HepG2 (cell line): ENCODE measurements around the gene ABCB8. TPM values are rescaled to one million over a fixed set of nuclear protein-coding genes. Genes with fewer than 3 reads are reported as not detected.

Experiments used
- CENPT ChIP-seq: sonication (generic); formaldehyde crosslinking; IDR thresholded peaks from 2 replicates; pipeline ENCODE4 v1.8.0; 2022; ENCODE audit warnings: low read depth, mild to moderate bottlenecking, moderate library complexity, missing genetic modification reagents
- CHD4 ChIP-seq: fragments of 200-600 bp; sonication (generic); IDR thresholded peaks from 2 replicates; pipeline ENCODE4 v1.7.0; 2017; ENCODE audit warnings: mild to moderate bottlenecking, low read length, borderline replicate concordance
- EHMT2 ChIP-seq: fragments of 200-600 bp; sonication (generic); IDR thresholded peaks from 2 replicates; pipeline ENCODE4 v1.7.0; 2017; ENCODE audit warnings: antibody characterized with exemption, low read depth, low read length, borderline replicate concordance
- FOXP4 ChIP-seq: sonication (generic); formaldehyde crosslinking; IDR thresholded peaks from 2 replicates; pipeline ENCODE4 v1.4.0; 2020; ENCODE audit warnings: missing genetic modification reagents
- IRF9 ChIP-seq: sonication (generic); formaldehyde crosslinking; IDR thresholded peaks from 2 replicates; pipeline ENCODE4 v1.8.0; 2022; ENCODE audit warnings: missing genetic modification reagents, mild to moderate bottlenecking, borderline replicate concordance
- IRX3 ChIP-seq: sonication (generic); formaldehyde crosslinking; IDR thresholded peaks from 2 replicates; pipeline ENCODE4 v1.8.1; 2023; ENCODE audit warnings: mild to moderate bottlenecking, low read depth, missing genetic modification reagents, borderline replicate concordance
- MED13 ChIP-seq: sonication (generic); formaldehyde crosslinking; IDR thresholded peaks from 2 replicates; pipeline ENCODE4 v1.5.0; 2020; ENCODE audit warnings: missing genetic modification reagents
- MEF2D ChIP-seq: sonication (generic); formaldehyde crosslinking; IDR thresholded peaks from 2 replicates; pipeline ENCODE4 v1.5.1; 2020; ENCODE audit warnings: mild to moderate bottlenecking, missing genetic modification reagents
- MEIS1 ChIP-seq: sonication (generic); formaldehyde crosslinking; IDR thresholded peaks from 2 replicates; pipeline ENCODE4 v1.9.0; 2021; ENCODE audit warnings: mild to moderate bottlenecking, missing genetic modification reagents, moderate library complexity, borderline replicate concordance
- MIXL1 ChIP-seq: IDR thresholded peaks from 2 replicates; pipeline ENCODE4 v1.6.1; 2016
- MTA1 ChIP-seq: sonication (generic); formaldehyde crosslinking; IDR thresholded peaks from 2 replicates; pipeline ENCODE4 v1.4.0; 2020; ENCODE audit warnings: missing genetic modification reagents, mild to moderate bottlenecking, borderline replicate concordance
- PREB ChIP-seq: sonication (generic); formaldehyde crosslinking; IDR thresholded peaks from 2 replicates; pipeline ENCODE4 v1.4.0; 2020; ENCODE audit warnings: missing genetic modification reagents
- RARA ChIP-seq: IDR thresholded peaks from 2 replicates; pipeline ENCODE4 v1.6.1; 2016; ENCODE audit warnings: missing genetic modification reagents, missing compliant biosample characterization
- RFX5 ChIP-seq: IDR thresholded peaks from 2 replicates; pipeline ENCODE4 v1.6.1; 2011; ENCODE audit warnings: low read depth, low read length, improper control_type of control experiment
- SAFB2 ChIP-seq: sonication (generic); formaldehyde crosslinking; IDR thresholded peaks from 2 replicates; pipeline ENCODE4 v1.5.1; 2020; ENCODE audit warnings: missing genetic modification reagents, low read depth, mild to moderate bottlenecking, borderline replicate concordance
- SKI ChIP-seq: fragments of 450-650 bp; IDR thresholded peaks from one replicate; pipeline ENCODE4 v1.6.1; 2018; ENCODE audit warnings: mild to moderate bottlenecking; ENCODE audit not compliant: partially characterized antibody
- TP53 ChIP-seq: sonication (generic); formaldehyde crosslinking; conservative IDR thresholded peaks from 2 replicates; pipeline ENCODE4 v1.4.0; 2020; ENCODE audit warnings: missing genetic modification reagents
- ZBTB7A ChIP-seq: sonication (generic); formaldehyde crosslinking; IDR thresholded peaks from 2 replicates; pipeline ENCODE4 v1.8.0; 2022; ENCODE audit warnings: mild to moderate bottlenecking, missing genetic modification reagents
- ZMAT3 ChIP-seq: sonication (generic); formaldehyde crosslinking; conservative IDR thresholded peaks from 2 replicates; pipeline ENCODE4 v1.7.0; 2021; ENCODE audit warnings: missing genetic modification reagents
- ZMAT5 ChIP-seq: sonication (generic); formaldehyde crosslinking; IDR thresholded peaks from 2 replicates; pipeline ENCODE4 v1.5.0; 2020; ENCODE audit warnings: mild to moderate bottlenecking, low read depth, missing genetic modification reagents, borderline replicate concordance
- ZNF207 ChIP-seq: fragments of 450-650 bp; IDR thresholded peaks from 2 replicates; pipeline ENCODE4 v1.6.1; 2016; ENCODE audit warnings: antibody characterized with exemption, borderline replicate concordance
- ZNF335 ChIP-seq: sonication (generic); formaldehyde crosslinking; IDR thresholded peaks from 2 replicates; pipeline ENCODE4 v1.4.0; 2020; ENCODE audit warnings: missing genetic modification reagents
- ZNF33A ChIP-seq: sonication (generic); formaldehyde crosslinking; IDR thresholded peaks from 2 replicates; pipeline ENCODE4 v1.5.1; 2020; ENCODE audit warnings: missing genetic modification reagents, mild to moderate bottlenecking, moderate library complexity, borderline replicate concordance
- ZNF543 ChIP-seq: sonication (generic); formaldehyde crosslinking; IDR thresholded peaks from 2 replicates; pipeline ENCODE4 v1.4.0; 2020; ENCODE audit warnings: mild to moderate bottlenecking, missing genetic modification reagents
- ZNF652 ChIP-seq: IDR thresholded peaks from 2 replicates; pipeline ENCODE4 v1.6.1; 2016; ENCODE audit warnings: low read depth, borderline replicate concordance
- ZNF674 ChIP-seq: sonication (generic); formaldehyde crosslinking; IDR thresholded peaks from 2 replicates; pipeline ENCODE4 v1.5.0; 2020; ENCODE audit warnings: low read depth, mild to moderate bottlenecking, missing genetic modification reagents
- ZNF678 ChIP-seq: sonication (generic); formaldehyde crosslinking; IDR thresholded peaks from 2 replicates; pipeline ENCODE4 v1.4.0; 2020; ENCODE audit warnings: mild to moderate bottlenecking, missing genetic modification reagents
- polyA plus RNA-seq, 8 experiments: library from polyadenylated mRNA; depleted of rRNA in 3 of 8; stranded (reverse) in 7 of 8; unstranded in 1 of 8; fragments of >200 nt; fragmentation: Illumina TruSeq in 4 of 8; extraction: Trizol in 4 of 8; gene quantifications; 2 replicates each; pipeline versions ENCODE4 v1.2.1 to v1.2.3, GENCODE V29; 2011 to 2016; ENCODE audit warnings: low read depth in 4 of 8, missing spikeins in 1 of 8, mixed read lengths in 1 of 8; ENCODE audit not compliant: insufficient read depth in 1 of 8
- total RNA-seq, 5 experiments: library from RNA; depleted of rRNA; stranded (reverse); fragments of >200 nt; fragmentation: Illumina TruSeq; extraction: Trizol; gene quantifications; 2 replicates each; pipeline ENCODE4 v1.2.3, GENCODE V29; 2016; ENCODE audit warnings: low read depth in 1 of 5

The ABCB8 gene
- total and polyA plus RNA-seq, 2 of the 13 experiments (the other 11 are each of a cell fraction or from before 2014, with no cell fraction given) = 6.6 to 16.7 TPM

GRCh38 chr7:151062399-151063211, 34.4 kb downstream of the ABCB8 start (continued):
- TF ChIP-seq IRF9 (CRISPR knock-in tag) = peak; percentile 62; the same call in 1 of the 2 replicates
- no peak for TF ChIP-seq ZNF33A (CRISPR knock-in tag)
- TF ChIP-seq EHMT2 = no peak
- TF ChIP-seq CENPT (CRISPR knock-in tag) = no peak
- no peak for TF ChIP-seq SKI
- 0 out of 2 replicates have a peak, but pooled peaks have one; percentile 34 for TF ChIP-seq SAFB2 (CRISPR knock-in tag)
- TF ChIP-seq ZMAT5 (CRISPR knock-in tag) = no peak
- no peak for TF ChIP-seq FOXP4 (CRISPR knock-in tag)
- no peak for TF ChIP-seq PREB (CRISPR knock-in tag)
- peak; percentile 45; the same call in 1 of the 2 replicates for TF ChIP-seq MED13 (CRISPR knock-in tag)
- TF ChIP-seq CHD4 = peak; percentile 52
- no peak for TF ChIP-seq ZNF652 (CRISPR knock-in tag)
- no peak; the same call in 1 of the 2 replicates for TF ChIP-seq MEIS1
- TF ChIP-seq ZNF678 (CRISPR knock-in tag) = no peak
- TF ChIP-seq ZBTB7A = peak; percentile 95
- peak; percentile 30; the same call in 1 of the 2 replicates for TF ChIP-seq MIXL1 (CRISPR knock-in tag)
- no peak for TF ChIP-seq RFX5
- TF ChIP-seq TP53 (CRISPR knock-in tag) = no peak
- TF ChIP-seq IRX3 = no peak
- peak; percentile 38 for TF ChIP-seq RARA
- TF ChIP-seq MTA1 (CRISPR knock-in tag) = no peak
- TF ChIP-seq ZMAT3 = no peak
- no peak for TF ChIP-seq ZNF335 (CRISPR knock-in tag)
- TF ChIP-seq ZNF207 = no peak
- TF ChIP-seq MEF2D (CRISPR knock-in tag) = no peak; the same call in 1 of the 2 replicates
- TF ChIP-seq ZNF543 = 0 out of 2 replicates have a peak, but pooled peaks have one; percentile 48
- TF ChIP-seq ZNF674 (CRISPR knock-in tag) = no peak
